ENCODE data around the gene FGFRL1.
A peak's percentile ranks its signal among the peaks of the same experiment; 100 is the strongest.

FGFRL1 gene

DNA sequence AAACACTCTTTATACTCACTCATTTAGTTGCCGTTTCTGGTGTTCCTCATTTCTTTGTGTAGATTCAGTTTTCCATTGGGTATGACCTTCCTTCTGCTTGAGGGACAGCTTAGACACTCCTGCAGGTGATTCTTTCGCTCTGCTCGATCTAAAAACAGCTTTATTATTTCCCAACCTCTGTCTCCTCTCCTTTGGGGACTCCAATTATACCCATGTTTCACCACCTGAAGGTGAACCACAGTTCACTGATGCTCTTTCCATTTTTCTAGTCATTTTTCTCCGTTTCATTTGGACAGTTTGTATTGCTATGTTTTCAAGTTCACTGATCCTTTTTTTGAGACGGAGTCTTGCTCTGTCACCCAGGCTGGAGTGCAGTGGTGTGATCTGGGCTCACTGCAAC is 4.6 kb upstream of the FGFRL1 start:
- no peak for DNase-seq (ENCODE audit: low read depth)

DNA sequence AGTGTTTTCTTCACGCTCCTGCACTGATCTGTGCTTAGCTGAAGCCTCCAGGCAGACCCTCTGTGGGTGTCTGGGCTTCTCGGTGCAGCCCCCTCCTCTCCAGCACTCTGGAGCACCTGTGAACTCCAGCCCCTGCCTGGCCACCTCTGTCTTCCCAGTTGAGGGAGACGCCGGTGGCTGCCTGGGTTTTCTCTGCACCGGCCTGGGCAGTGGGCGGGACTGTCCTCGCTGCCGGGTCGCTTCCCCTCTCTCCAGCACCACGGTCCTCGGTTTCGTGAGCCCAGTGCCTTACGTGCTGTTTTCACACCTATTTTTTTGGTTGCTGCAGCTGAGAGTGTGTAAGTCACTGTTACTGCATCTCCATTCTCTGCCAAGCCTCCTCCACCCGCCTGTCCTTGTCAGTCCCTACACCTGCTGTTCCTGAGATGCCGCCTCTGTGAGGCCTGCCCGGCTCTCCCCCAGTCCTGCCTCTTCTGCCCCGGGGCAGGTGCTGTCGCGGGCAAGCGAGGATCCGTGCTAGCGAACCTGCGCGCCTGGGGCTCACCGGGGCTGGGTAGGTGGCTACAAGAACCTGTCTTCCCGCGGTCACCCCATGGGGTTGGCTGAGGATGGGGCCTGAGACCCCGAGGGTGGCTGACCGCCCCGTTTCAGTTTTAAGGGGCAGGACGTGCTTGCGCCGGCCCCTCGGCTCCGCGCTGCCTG is 2.4 kb upstream of the FGFRL1 start:
- DNase-seq (ENCODE audit: low read depth) = peak; percentile 17

DNA sequence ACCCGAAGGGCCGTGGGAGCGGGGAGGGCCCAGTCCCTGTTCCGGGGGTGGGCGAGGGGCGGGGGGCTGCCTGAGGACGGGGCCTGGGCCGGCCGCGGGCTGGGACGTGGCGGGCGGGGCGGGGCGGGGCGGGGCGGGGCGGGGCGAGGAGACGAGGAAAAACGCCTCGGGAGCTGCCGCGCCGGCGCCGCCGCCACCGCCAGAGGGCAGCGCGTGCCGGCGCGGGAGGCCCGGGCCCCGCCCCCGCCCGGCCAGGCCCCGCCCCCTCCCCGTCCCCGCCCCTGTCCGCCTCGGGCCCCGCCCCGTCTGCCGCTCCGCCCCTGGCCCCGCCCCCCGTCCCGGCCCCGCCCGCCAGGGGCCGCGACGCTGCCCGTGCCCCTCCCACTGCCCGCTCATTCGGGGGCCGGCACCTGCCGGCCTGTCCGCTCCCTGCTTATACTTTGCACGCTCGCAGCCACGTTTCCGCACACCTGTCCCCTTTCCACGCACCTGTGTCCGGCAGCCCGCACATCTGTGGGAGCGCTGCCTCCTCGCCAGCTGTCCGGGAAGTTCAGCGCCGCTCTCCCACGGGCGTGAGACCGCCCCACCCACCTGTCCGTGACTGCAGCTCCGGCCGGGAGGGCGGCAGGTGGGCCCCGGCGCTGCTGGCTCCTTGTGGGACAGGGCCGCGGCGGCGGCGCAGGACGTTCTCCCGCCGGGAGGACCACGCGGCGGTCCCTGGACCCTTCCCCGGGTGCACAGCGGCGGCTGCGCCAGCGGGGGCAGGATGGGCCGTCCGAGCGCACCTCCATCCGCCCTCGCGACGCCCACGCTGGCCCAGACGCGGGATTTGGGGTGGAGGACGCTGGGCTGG is 1.7 kb upstream of the FGFRL1 start:
- peak; percentile 67 for DNase-seq (ENCODE audit: low read depth)

DNA sequence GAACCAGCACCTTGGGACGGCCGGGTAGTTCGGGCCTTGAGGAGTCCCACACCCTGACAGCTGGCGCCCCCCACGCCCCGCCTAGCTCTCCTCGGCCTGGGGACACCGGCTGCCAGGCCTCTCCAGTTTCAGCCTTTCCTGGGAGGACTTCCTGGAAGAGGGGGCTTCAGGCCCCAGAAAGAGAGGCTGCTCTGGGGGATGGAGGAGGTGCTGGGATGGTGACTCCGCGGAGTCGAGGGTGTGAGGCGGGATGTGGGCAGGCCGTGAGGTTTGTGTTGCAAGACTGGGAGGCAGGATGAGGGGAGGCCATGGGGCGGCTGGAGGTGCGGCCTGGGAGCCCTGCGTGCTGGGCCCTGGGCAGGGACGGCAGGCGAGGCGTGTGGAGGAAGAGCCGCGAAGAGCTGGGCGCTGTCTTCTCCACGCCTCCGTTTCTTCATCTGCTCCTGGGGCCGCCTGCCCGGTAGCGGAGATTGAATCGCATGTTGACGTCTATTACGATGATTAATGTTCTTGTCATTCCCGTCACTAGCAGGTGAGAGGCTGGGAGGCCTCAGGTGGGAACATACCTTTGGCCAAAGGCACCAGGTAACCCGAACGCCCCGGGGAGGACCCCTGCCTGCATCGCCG is 918 bp upstream of the FGFRL1 start:
- DNase-seq (ENCODE audit: low read depth) = peak; percentile 49

DNA sequence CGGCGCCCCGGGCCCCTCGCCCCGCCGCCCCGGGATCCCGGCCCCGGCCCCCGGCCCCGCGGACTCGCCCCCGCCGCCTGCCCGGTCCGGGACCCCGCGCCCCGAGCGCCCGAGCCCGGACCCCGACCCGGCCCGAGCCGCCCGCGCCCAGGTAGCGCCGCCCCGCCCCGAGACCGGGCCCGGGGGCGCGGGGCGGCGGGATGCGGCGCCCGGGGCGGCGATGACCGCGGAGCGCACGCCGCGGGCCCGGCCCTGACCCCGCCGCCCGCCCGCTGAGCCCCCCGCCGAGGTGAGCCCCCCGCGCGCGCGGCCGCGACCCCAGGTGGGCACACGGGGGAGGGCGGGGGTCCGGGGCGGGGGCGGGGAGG is 224 bp downstream of the FGFRL1 start:
- no peak for DNase-seq (ENCODE audit: low read depth)

DNA sequence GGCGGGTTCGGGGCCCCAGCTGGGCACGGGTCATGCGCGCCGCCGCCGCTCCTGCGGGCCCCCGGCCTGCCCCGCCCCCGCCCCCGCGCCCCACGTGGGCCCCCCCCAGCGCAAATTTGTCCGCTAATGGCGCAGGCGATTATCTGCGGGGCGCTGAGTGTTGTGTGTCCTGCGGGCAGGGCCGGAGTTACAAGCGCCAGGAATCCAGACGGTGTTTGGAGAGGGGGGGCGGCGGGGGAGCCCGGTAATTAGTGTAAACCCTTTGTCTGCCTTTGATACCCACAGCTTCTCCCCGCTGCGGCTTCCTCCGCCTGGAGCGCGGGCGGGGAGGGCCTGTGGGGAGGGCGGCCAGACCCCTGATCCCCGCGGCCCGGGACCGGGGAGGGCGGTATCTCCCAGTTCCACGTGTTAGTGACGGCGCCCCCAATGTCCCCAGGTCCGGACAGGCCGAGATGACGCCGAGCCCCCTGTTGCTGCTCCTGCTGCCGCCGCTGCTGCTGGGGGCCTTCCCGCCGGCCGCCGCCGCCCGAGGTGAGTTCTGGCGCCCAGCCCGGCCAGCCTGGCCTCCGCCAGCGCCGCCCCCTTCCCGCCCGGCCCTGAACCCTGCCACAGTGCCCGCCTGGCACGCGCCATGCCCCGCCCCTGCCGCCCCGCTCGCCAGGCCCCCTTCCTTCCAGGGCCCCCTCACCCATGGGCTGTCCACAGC is 761 bp downstream of the FGFRL1 start:
- DNase-seq (ENCODE audit: low read depth) = peak; percentile 17

DNA sequence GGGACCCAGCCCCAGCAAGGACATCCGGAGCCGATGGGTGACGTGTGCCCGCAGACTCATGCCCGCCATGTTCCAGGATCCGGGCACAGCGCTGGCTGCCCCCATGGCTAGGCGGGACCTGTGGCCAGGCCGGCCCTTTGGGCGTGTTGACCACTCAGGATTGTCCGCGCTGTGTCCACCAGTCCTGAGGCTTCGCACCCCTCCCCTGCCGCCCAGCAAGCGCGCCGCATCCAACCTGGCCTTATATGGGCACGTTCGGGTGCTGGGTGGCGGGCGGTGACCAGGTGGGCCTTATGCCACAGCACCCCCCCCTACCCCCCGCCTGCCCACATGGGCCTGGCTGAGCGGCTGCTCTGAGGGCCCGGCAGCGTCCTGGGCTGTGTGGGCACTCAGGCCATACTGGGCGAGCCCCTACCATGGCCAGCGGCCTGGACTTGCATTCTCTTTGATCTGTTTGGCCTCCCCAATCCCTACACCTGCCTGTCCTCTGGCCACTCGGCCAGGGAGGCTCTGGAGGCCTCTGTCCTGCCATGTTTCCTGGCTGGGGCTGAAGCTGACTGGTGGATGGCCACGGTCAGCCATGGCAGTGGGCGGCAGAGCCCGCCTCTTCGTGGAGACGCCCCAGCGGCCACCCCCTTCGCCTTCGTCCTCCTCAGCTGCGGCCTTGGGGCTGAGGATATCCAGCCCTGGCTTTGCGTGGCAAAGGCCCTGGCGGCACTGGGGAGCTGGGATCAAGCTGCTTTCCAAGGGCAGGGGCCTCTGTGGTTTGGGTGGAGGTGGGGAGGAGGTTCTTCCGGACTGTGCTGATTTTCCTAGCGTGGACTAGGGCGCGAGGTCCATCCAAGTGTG is 2.0 kb downstream of the FGFRL1 start:
- no peak for DNase-seq (ENCODE audit: low read depth)

DNA sequence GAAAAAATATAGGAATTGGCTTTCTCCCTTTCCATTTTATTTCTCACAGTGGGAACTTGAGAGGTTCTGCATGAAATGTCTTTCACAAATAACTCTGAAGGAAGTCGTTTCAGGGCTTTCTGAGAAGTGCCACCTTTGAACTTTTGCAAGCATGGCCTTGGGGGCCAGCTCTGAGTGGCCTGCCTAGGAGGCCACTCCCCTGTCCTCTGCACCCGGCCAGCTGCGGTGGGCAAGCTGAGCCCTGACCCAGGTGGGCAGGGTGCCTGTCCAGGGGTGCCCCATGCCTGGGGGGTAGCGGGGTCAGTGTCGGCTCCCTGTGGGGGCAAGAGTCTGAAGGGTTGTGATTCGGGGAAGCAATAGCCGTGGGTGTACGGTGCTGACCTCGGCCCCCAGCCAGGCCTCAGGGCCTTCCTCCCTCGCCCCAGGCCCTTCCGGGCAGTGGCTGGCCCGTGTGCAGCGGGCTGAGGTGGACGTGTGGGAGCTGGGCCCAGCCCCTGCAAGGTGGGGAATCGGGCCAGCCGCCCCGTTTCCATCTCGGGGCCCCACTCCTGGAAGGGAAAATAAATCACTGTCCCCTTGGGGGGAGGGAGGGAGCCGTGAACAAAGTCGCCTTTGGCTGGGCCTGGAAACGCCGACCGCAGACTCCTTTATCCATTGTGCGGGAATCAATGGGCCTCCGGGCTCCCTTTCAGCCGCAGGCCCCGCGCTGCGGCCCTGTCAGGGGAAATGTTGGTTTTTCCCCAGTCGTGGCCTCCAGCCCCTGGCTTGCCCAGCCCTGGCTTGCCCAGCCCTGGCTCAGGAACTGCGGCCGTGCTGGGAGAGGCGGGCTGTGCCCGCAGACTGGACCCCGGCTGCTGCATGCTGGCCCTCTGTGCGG is 3.1 kb downstream of the FGFRL1 start:
- no peak for DNase-seq (ENCODE audit: low read depth)

DNA sequence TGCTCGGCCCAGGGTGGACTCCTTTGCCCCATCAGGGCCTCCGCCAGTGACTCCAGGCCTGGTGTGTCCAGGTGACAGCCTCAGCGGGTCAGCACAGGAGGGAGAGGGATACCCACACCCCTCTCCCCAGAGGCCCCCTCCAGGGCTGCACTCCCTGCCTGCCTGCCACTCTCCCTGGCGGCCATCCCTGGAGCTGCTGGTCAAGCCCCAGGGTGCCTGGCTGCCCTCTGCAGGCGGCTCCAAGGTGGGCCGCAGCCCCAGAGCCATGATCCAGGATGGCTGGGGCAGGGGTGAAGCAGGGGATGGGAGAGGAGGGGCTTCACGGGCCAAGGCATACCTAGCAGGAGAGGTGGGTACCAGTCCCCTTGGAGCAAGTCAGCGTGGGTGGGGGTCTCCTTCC is 3.8 kb downstream of the FGFRL1 start:
- no peak for DNase-seq (ENCODE audit: low read depth)

DNA sequence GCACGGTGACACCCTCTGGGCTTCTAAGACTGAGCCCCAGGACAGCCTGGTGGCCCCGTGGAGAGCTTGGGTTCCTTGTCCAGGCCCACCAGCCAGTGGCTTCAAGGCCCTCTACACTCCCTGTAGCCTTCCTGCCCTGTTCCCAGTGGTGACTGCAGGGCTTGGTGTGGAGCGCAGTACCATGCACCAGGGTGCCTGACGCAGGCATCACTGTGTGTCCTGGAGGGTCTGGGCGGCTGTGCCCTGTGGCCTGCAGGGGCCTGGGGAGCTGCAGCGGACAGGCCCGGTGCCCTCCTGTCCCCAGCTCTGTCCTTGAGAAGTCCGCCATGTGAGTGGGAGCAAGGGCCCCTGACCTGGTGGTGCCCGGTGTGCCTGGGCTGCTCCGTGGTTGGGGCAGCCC is 4.3 kb downstream of the FGFRL1 start:
- DNase-seq (ENCODE audit: low read depth) = no peak

DNA sequence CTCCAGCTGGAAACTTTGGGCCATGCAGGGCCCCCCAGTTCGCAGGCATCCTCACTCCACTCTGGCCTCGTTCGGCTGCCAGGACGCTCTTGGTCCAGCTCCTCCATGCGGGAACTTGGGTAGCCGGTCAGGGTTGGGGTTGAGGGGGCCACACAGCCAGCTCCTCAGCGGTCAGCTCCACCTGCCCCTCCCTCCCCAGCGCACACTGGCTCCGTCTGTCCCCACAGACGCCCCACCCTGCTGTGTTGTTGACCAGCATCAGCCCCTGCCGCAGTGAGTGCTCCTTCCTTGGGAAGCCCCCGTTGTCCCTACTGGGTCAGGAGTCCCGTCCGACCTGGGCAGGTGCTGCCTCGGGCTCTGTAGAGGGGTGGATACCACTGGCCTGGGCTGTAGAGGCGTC is 5.8 kb downstream of the FGFRL1 start:
- no peak for DNase-seq (ENCODE audit: low read depth)

DNA sequence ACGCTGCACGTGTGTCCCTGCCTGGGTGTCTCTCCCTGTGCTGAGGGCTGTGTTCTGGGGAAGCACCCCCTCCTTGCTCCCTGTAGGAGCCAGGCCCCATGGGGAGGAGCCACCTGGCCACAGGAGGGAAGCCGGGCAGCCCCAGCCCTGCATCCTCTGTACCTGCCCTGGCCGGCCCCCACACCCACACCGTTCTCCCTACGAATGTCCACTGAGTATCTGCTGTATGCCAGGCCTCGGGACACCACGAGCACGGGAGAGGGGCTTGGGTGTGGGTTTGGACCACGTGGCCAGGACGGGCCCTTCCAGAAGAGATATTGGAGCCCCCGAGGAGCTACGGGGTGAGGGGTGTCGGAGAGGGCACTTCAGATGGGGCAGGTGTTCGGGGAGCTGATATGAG is 6.3 kb downstream of the FGFRL1 start:
- no peak for DNase-seq (ENCODE audit: low read depth)

DNA sequence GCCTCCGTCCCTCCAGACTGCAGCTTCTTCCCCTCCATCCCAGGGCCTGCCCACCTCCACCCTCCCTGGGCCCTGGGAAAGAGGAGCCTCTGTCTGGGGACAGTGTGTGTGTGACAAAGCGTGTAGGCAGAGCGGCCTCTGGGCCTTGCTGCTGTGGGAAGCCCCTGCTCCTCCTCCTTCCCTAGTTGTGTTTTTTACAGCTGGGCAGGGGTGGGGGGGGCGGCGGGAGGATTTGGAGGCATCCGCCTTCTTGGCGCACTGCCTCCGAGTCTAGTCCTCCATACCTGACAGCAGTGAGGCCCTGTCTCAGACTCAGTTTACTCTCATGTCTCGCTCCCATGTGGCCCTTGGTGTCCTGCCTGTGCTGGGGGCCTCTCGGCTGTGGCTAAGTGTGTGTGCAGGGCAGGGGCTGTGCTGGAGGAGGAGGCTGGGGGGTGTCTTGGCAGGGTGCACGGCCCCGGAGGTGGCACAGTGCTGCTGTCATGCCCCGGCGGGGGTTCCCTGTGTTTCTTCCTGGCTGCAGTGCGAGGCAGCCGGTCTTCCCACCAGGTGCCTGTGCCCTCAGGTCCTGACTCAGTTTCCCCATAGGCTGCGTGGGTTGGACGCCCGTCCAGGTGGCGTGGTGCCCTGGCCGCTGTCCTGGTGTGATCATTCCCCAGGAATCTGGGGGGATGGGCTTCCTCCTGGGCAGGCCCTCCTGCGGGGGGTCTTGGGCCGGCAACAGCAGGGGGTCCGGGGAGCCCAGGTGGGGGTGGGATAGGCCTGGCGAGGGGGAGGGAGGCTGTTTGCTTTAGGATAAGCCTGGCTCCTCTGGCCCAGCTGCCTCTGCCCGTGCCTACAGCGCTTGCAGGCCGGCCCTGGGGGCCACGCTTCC is 7.0 kb downstream of the FGFRL1 start:
- no peak for DNase-seq (ENCODE audit: low read depth)

DNA sequence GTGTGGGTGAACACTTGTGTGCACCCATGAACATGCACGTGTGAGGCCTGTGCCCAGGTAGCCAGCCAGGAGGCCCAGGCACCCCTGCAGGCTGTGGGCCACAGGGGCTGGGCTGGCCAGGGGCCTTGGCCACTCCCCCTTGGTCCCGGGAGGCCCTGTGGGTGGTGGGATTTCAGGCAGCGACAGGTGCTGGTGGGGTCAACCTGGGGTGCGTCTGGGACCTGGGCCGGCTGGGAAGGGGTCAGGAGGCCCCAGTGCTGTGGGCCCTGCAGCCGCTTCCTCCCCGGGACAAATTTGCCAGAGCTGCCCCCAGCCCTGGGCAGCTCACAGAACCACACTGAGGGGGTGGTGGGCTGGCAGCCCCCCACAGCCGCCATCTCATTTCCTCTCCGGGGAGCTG is 7.9 kb downstream of the FGFRL1 start:
- DNase-seq (ENCODE audit: low read depth) = no peak

DNA sequence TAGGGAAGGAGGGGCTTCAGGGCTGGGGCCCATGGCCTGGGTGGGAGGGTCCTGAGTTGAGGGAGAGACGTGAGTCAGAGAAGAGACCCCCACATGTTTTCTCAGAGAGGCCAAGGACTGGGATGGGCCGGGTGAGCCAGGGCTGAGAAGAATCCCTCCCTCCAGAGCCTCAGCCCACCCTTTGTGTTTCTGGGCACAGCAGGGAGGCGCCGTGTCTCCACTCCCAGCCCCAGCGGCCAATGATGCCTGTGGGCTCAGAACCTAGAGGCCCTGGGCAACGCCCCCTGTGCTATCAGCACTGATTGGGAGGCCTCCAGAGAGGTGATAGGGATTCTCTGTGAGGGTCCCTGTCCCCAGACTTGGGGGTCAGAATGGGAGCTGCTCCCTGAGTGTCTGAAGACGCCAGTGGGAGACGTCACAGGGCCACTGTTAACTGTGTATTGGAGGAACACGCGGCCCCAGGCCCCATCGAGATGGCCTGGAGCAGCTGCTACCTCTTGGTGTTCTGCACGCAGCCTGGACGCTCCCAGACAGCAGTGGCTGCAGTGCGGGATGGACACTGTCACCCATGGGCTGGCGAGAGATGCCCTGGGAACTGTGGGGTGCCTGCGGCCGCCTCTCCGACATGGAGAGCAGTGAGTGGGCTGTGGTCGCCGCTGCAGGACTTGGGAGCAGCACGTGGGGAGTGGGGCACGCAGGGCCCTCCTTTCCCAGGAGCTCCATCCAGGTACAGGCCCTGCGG is 8.5 kb downstream of the FGFRL1 start:
- no peak for DNase-seq (ENCODE audit: low read depth)

DNA sequence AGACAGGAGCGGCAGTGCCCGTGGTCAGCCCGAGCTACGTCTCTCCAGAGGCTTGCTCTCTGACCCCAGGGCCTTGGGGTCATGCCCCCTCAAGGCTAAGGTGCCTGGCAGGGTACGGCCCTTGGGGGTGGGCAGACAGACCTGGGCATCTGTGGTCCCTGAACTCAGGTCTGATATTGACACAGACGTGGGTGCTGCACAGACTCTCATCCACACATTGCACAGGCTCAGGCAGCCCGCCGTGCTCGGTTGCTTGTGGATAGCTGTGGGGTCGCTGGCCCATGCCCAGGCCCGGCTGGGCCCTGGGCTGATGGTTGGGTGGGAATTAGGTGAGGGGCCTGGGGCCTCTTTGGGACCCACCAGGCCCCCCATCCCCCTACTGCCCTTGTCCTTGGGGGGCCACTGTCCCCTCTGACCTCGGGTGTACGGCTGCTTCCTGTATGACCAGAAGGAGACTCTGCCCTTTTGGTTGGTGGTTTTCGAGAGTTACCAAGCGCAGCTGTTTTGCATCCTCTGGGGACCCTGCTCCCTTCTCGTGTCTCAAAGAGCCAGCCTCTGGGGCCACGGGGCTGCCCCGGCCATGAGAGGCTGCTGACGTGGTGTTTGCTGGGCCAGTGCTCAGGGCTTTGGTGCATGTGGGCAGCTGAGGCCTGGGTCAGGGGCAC is 10.1 kb downstream of the FGFRL1 start:
- DNase-seq (ENCODE audit: low read depth) = no peak

DNA sequence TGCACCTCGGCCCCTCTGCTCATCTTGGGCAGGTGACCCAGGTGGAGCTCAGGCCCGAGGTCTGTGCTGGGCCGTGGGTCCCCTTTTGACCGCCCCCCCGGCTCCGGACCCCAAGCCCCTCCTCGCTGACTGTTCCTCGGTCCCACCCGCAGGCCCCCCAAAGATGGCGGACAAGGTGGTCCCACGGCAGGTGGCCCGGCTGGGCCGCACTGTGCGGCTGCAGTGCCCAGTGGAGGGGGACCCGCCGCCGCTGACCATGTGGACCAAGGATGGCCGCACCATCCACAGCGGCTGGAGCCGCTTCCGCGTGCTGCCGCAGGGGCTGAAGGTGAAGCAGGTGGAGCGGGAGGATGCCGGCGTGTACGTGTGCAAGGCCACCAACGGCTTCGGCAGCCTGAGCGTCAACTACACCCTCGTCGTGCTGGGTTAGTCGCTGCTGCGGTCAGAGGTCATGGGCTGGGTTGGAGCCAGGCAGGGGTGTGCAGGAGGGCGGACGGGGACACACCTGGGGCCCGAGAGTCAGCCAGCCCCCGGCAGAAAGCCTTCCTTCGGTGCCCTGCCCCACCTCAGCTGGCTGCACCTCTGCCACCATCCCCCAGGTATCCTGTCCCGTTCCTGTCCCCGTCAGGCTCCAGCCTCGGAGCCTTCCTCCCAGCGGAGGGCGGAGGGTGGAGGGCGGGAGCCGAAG is 10.8 kb downstream of the FGFRL1 start:
- no peak for DNase-seq (ENCODE audit: low read depth)

DNA sequence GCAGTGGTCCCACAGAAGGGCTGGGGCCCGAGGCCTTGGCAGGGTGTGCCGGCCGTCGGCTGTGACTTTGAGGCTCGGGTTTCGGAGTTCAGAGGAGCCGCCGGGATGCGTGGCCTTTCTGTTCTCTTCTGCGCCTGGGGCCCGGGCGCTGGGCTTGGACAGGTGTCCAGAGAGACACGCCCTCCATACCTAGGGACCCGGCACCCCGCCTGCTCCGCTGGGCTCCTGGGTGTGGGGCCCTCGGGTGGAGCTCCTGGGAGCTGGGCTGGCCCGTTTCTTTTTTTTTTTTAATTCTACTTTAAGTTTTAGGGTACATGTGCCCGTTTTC is 11.3 kb downstream of the FGFRL1 start:
- no peak for DNase-seq (ENCODE audit: low read depth)
